H1 (cell line): ENCODE measurements around the gene GALNT5. TPM values are rescaled to one million over a fixed set of nuclear protein-coding genes. Genes with fewer than 3 reads are reported as not detected.

Source experiments
- CTCF ChIA-PET: fragments of 300-600 bp; sonication (Branson Sonifier 250); formaldehyde crosslinking; loops from one replicate; lab custom pipeline; 2021; ENCODE audit not compliant: partially characterized antibody; lab: Charles Lee
- POLR2A ChIA-PET: fragments of 300-600 bp; sonication (Branson Sonifier 250); formaldehyde crosslinking; loops from one replicate; lab custom pipeline; 2021; ENCODE audit warnings: inconsistent platforms; ENCODE audit not compliant: partially characterized antibody; lab: Charles Lee
- DNase-seq, 2 experiments: peaks; one replicate each; pipeline versions ENCODE4 v3.0.0 to v3.0.0-alpha.2; 2010 to 2022; ENCODE audit warnings: low spot score in 2 of 2, low read depth in 1 of 2, mixed read lengths in 1 of 2
- FAIRE-seq: peaks from 2 replicates; lab custom pipeline; 2011; peaks lifted over from hg19 to GRCh38; lab: Jason Lieb, UNC
- H2AFZ ChIP-seq: 2 replicates; pipeline ENCODE4 v1.8.1; 2012; ENCODE audit warnings: low read length, inconsistent platforms
- H2AK5ac ChIP-seq: 2 replicates; pipeline ENCODE4 v1.6.1; 2013; ENCODE audit warnings: low read depth, low read length
- H2BK120ac ChIP-seq: replicated peaks from 2 replicates; pipeline ENCODE3; 2013; ENCODE audit warnings: low read depth, low read length, inconsistent platforms
- H2BK12ac ChIP-seq: 2 replicates; pipeline ENCODE4 v1.6.1; 2013; ENCODE audit warnings: low read depth, low read length
- H2BK15ac ChIP-seq: 2 replicates; pipeline ENCODE4 v1.6.1; 2013; ENCODE audit warnings: low read length
- H2BK20ac ChIP-seq: 2 replicates; pipeline ENCODE4 v1.6.1; 2013; ENCODE audit warnings: low read length
- H2BK5ac ChIP-seq: 2 replicates; pipeline ENCODE4 v1.6.1; 2013; ENCODE audit warnings: low read depth, low read length
- H3K14ac ChIP-seq: 2 replicates; pipeline ENCODE4 v1.6.1; 2013; ENCODE audit warnings: inconsistent platforms; ENCODE audit not compliant: insufficient read length
- H3K18ac ChIP-seq: 2 replicates; pipeline ENCODE4 v1.6.1; 2013; ENCODE audit warnings: low read length; ENCODE audit errors: extremely low read depth
- H3K23ac ChIP-seq: 2 replicates; pipeline ENCODE4 v1.6.1; 2013; ENCODE audit warnings: inconsistent platforms; ENCODE audit not compliant: insufficient read length
- H3K23me2 ChIP-seq: 2 replicates; pipeline ENCODE4 v1.6.1; 2013; ENCODE audit warnings: low read depth, low read length
- H3K27ac ChIP-seq: 2 replicates; pipeline ENCODE4 v1.6.1; 2011; ENCODE audit warnings: low read depth, low read length, inconsistent platforms
- H3K27me3 ChIP-seq, 4 experiments: replicated peaks in 1 of 4; 1 replicate in 1 of 4; 2 replicates in 3 of 4; pipeline versions ENCODE4 v1.6.1 to v1.8.1; 2011 to 2013; ENCODE audit warnings: low read length in 3 of 4, mild to moderate bottlenecking in 3 of 4, inconsistent platforms in 2 of 4, mixed read lengths in 2 of 4, moderate library complexity in 1 of 4; ENCODE audit not compliant: control insufficient read depth in 3 of 4, insufficient read depth in 3 of 4; ENCODE audit errors: extremely low read depth in 1 of 4
- H3K36me3 ChIP-seq, 4 experiments: 2 replicates each; pipeline versions ENCODE4 v1.6.1 to v1.8.1; 2011 to 2013; ENCODE audit warnings: mild to moderate bottlenecking in 4 of 4, low read length in 3 of 4, moderate library complexity in 2 of 4, control low read depth in 1 of 4, inconsistent platforms in 1 of 4; ENCODE audit not compliant: insufficient read depth in 4 of 4, control insufficient read depth in 2 of 4
- H3K4ac ChIP-seq: replicated peaks from 2 replicates; pipeline ENCODE3; 2013; ENCODE audit warnings: low read length, low read depth, mixed read lengths, inconsistent platforms; ENCODE audit not compliant: insufficient read length
- H3K4me1 ChIP-seq, 4 experiments: replicated peaks in 1 of 4; 1 replicate in 1 of 4; 2 replicates in 3 of 4; pipeline versions ENCODE4 v1.6.1 to v1.8.1; 2011 to 2013; ENCODE audit warnings: low read length in 3 of 4, inconsistent platforms in 2 of 4, mixed read lengths in 1 of 4; ENCODE audit not compliant: insufficient read depth in 4 of 4, control insufficient read depth in 3 of 4
- H3K4me2 ChIP-seq, 2 experiments: 2 replicates each; pipeline versions ENCODE4 v1.6.1 to v1.8.1; 2011 to 2013; ENCODE audit warnings: low read depth in 2 of 2, low read length in 2 of 2, control low read depth in 1 of 2, inconsistent platforms in 1 of 2, mild to moderate bottlenecking in 1 of 2; ENCODE audit not compliant: insufficient read depth in 1 of 2
- H3K4me3 ChIP-seq, 4 experiments: fragments of 200-600, 300-600 bp in 1 of 4; sonication (generic), shearing (Covaris generic), sonication (Bioruptor Twin) in 1 of 4; 2 replicates each; pipeline versions ENCODE4 v1.5.1 to v1.8.1; 2011 to 2016; ENCODE audit warnings: low read length in 4 of 4, low read depth in 3 of 4, control low read depth in 2 of 4, inconsistent platforms in 2 of 4, mild to moderate bottlenecking in 2 of 4, mixed read lengths in 1 of 4, moderate library complexity in 1 of 4; ENCODE audit not compliant: insufficient read depth in 2 of 4; ENCODE audit errors: extremely low read depth in 1 of 4
- H3K56ac ChIP-seq: replicated peaks from 2 replicates; pipeline ENCODE3; 2013; ENCODE audit warnings: low read depth, mild to moderate bottlenecking, mixed read lengths, low read length, inconsistent platforms; ENCODE audit not compliant: insufficient read length
- H3K79me1 ChIP-seq: 2 replicates; pipeline ENCODE4 v1.6.1; 2013; ENCODE audit warnings: low read depth, low read length, control low read depth
- H3K79me2 ChIP-seq, 2 experiments: 2 replicates each; pipeline versions ENCODE4 v1.6.1 to v1.8.1; 2012 to 2013; ENCODE audit warnings: low read length in 2 of 2, mild to moderate bottlenecking in 2 of 2, inconsistent platforms in 1 of 2; ENCODE audit not compliant: insufficient read depth in 2 of 2, control insufficient read depth in 1 of 2
- H3K9ac ChIP-seq, 4 experiments: replicated peaks in 1 of 4; 1 replicate in 1 of 4; 2 replicates in 3 of 4; pipeline versions ENCODE4 v1.6.1 to v1.8.1; 2011 to 2013; ENCODE audit warnings: low read depth in 3 of 4, low read length in 3 of 4, control low read depth in 2 of 4, mild to moderate bottlenecking in 2 of 4, moderate library complexity in 2 of 4, inconsistent platforms in 1 of 4; ENCODE audit errors: extremely low read depth in 1 of 4
- H3K9me3 ChIP-seq, 2 experiments: 2 replicates each; pipeline versions ENCODE4 v1.6.1 to v1.8.1; 2012 to 2013; ENCODE audit warnings: mild to moderate bottlenecking in 2 of 2, moderate library complexity in 2 of 2, control low read depth in 1 of 2, inconsistent platforms in 1 of 2, low read depth in 1 of 2, low read length in 1 of 2, mixed read lengths in 1 of 2; ENCODE audit not compliant: insufficient read depth in 2 of 2
- H4K20me1 ChIP-seq, 2 experiments: replicated peaks in 1 of 2; 2 replicates each; pipeline versions ENCODE3 to v1.8.1; 2011 to 2013; ENCODE audit warnings: inconsistent platforms in 2 of 2, low read length in 2 of 2, mild to moderate bottlenecking in 1 of 2; ENCODE audit not compliant: insufficient read depth in 2 of 2, control insufficient read depth in 1 of 2
- H4K5ac ChIP-seq: 2 replicates; pipeline ENCODE4 v1.6.1; 2013; ENCODE audit warnings: low read length, low read depth, mixed read lengths, inconsistent platforms; ENCODE audit not compliant: insufficient read length
- H4K8ac ChIP-seq: 2 replicates; pipeline ENCODE4 v1.8.0; 2013; ENCODE audit warnings: mild to moderate bottlenecking, moderate library complexity, low read length, inconsistent platforms; ENCODE audit not compliant: insufficient read depth; ENCODE audit errors: extremely low read depth
- H4K91ac ChIP-seq: replicated peaks from 2 replicates; pipeline ENCODE3; 2013; ENCODE audit warnings: low read length, mixed read lengths, inconsistent platforms; ENCODE audit not compliant: insufficient read length
- CEBPB ChIP-seq: IDR thresholded peaks from 2 replicates; pipeline ENCODE4 v1.6.1; 2012; ENCODE audit warnings: low read depth, low read length
- EP300 ChIP-seq, 2 experiments: IDR thresholded peaks; 1 replicate in 1 of 2; 2 replicates in 1 of 2; pipeline ENCODE4 v1.6.1; 2011 to 2012; ENCODE audit warnings: low read depth in 2 of 2, low read length in 2 of 2, mild to moderate bottlenecking in 2 of 2, borderline replicate concordance in 1 of 2, inconsistent platforms in 1 of 2, moderate library complexity in 1 of 2
- EZH2 ChIP-seq: fragments of 200-600 bp; sonication (generic); IDR thresholded peaks from 2 replicates; pipeline ENCODE4 v1.7.1; 2012; ENCODE audit warnings: low read depth, mild to moderate bottlenecking, moderate library complexity, low read length, inconsistent platforms; ENCODE audit not compliant: severe bottlenecking
- HDAC2 ChIP-seq, 2 experiments: fragments of 300-600 bp in 1 of 2; sonication (generic) in 1 of 2; IDR thresholded peaks; 2 replicates each; pipeline ENCODE4 v1.6.1; 2011 to 2012; ENCODE audit warnings: low read depth in 2 of 2, low read length in 2 of 2, mild to moderate bottlenecking in 2 of 2, moderate library complexity in 2 of 2, borderline replicate concordance in 1 of 2, inconsistent platforms in 1 of 2
- KDM5A ChIP-seq: fragments of 200-600 bp; IDR thresholded peaks from 2 replicates; pipeline ENCODE4 v1.7.1; 2012; ENCODE audit warnings: mild to moderate bottlenecking, low read length, inconsistent platforms, mixed read lengths
- PHF8 ChIP-seq: fragments of 200-600 bp; sonication (generic); conservative IDR thresholded peaks from 2 replicates; pipeline ENCODE4 v1.7.1; 2012; ENCODE audit warnings: low read depth, mild to moderate bottlenecking, inconsistent platforms, low read length, moderate library complexity
- POLR2AphosphoS5 ChIP-seq: IDR thresholded peaks from 2 replicates; pipeline ENCODE4 v1.6.1; 2011; ENCODE audit warnings: low read depth, low read length
- SAP30 ChIP-seq: fragments of 300-600 bp; sonication (generic); IDR thresholded peaks from 2 replicates; pipeline ENCODE4 v1.7.1; 2012; ENCODE audit warnings: low read length, moderate library complexity, mild to moderate bottlenecking, inconsistent platforms; ENCODE audit not compliant: insufficient read depth, insufficient replicate concordance
- SIN3A ChIP-seq, 2 experiments: IDR thresholded peaks in 1 of 2; conservative IDR thresholded peaks in 1 of 2; 2 replicates each; pipeline ENCODE4 v1.6.1; 2011 to 2012; ENCODE audit warnings: low read length in 2 of 2, improper control_type of control experiment in 1 of 2, low read depth in 1 of 2, mild to moderate bottlenecking in 1 of 2
- SP2 ChIP-seq: IDR thresholded peaks from 2 replicates; pipeline ENCODE4 v1.6.1; 2012; ENCODE audit warnings: mild to moderate bottlenecking, low read length, inconsistent platforms
- YY1 ChIP-seq: IDR thresholded peaks from 2 replicates; pipeline ENCODE4 v1.6.1; 2011; ENCODE audit warnings: low read depth, mild to moderate bottlenecking, low read length
- WGBS, 2 experiments: shearing (Covaris generic) in 1 of 2; methylation state at CpG; one replicate each; pipeline versions ENCODE4 v1.1.6 to v1.1.7; 2013 to 2015; ENCODE audit warnings: low lambda C conversion rate in 2 of 2, mixed read lengths in 2 of 2, inconsistent platforms in 1 of 2, low coverage in 1 of 2, missing lambda C conversion rate in 1 of 2; ENCODE audit not compliant: insufficient replicate concordance in 2 of 2, insufficient coverage in 1 of 2, insufficient read length in 1 of 2; ENCODE audit errors: extremely low coverage in 1 of 2, missing lambda C conversion rate in 1 of 2; 5-methylcytosine and 5-hydroxymethylcytosine counted together
- polyA plus RNA-seq, 7 experiments: library from polyadenylated mRNA; depleted of rRNA in 3 of 7; stranded (reverse) in 5 of 7; unstranded in 2 of 7; fragments of >200 nt in 5 of 7; fragments of 200-250 nt in 2 of 7; gene quantifications; 1 replicate in 5 of 7; 2 replicates in 1 of 7; 4 replicates in 1 of 7; pipeline versions ENCODE4 v1.2.1 to v1.2.3, GENCODE V29; 2011 to 2013; ENCODE audit warnings: missing spikeins in 2 of 7, mixed read lengths in 2 of 7
- total RNA-seq: library from RNA; stranded (reverse); fragmentation: NEBNext Ultra II Directional; extraction: Animal tissue kit (Norgen Biotek cat#: 25700); gene quantifications from 2 replicates; pipeline ENCODE4 v1.2.1, GENCODE V29; 2021

The GALNT5 gene
- total and polyA plus RNA-seq, 2 of the 8 experiments (the other 6 are each of a cell fraction or from before 2014, with no cell fraction given) = 0.02 to 0.06 TPM

DNA sequence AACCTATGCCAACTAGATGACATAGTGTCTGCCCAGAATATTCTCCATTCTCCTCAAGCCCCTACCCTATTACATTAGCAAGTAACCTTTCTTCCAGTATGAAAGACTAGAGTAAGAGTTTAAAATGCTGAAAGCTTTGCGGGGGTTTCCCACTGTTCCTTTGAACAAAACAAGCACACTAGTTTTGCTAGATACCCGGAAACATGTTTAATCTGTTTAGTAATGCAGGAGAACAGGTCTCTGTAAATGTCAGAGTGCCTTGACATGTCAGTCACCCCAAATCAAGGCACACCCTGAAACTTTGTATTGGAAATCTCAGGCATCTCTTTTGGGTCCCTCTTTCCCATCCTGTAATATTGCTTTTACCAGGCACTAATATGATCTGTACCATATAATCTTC is 11.6 kb downstream of the GALNT5 start:
- Histone ChIP-seq H4K5ac (no peak overlapping the region), H3K4me3 (no peak overlapping the region), H3K23ac (no peak overlapping the region), H3K4me2 (no peak overlapping the region), H2AFZ (no peak overlapping the region), H3K56ac (no peak overlapping the region), H3K14ac (no peak overlapping the region), H3K4ac (no peak overlapping the region), H3K79me1 (no peaks in the 10 kb centered on the region), H4K91ac (no peak overlapping the region), H2BK20ac (no peak overlapping the region), H3K36me3 (no peaks in the 10 kb centered on the region), H3K18ac (no peak overlapping the region), H3K27me3 (no peaks in the 10 kb centered on the region), H3K9me3 (no peaks in the 10 kb centered on the region), H3K23me2 (peaks cover 2% of the 10 kb centered on the region; the same call in 1 of the 2 replicates), H2BK12ac (no peak overlapping the region), H2BK120ac (no peak overlapping the region), H3K9ac (no peak overlapping the region), H2BK5ac (no peak overlapping the region), H4K20me1 (no peaks in the 10 kb centered on the region), H4K8ac (no peak overlapping the region), H3K27ac (no peak overlapping the region), H3K79me2 (no peaks in the 10 kb centered on the region), H3K4me1 (no peaks in the 10 kb centered on the region; a peak in 1 of 7 replicates), H2BK15ac (no peak overlapping the region), H2AK5ac (no peak overlapping the region)
- ChIA-PET CTCF (no interaction called here), POLR2A (no interaction called here)
- 94% methylated on average over 2 of the region's 2 CpGs; no CpG with 5 or more reads in 1 of the 2 experiments for WGBS, 2 experiments
- FAIRE-seq = no peak
- no peak for DNase-seq
- TF ChIP-seq EZH2 (no peak), EP300 (IDR thresholded peaks at IDR 0.05; ENCODE audit: borderline replicate concordance in 1 of 2, low read depth in 2 of 2, low read length in 2 of 2) (no peak), SP2 (no peak), YY1 (no peak), KDM5A (no peak), HDAC2 (IDR thresholded peaks at IDR 0.05; ENCODE audit: borderline replicate concordance in 1 of 2, low read depth in 2 of 2, low read length in 2 of 2) (no peak), SIN3A (conservative IDR thresholded peaks at IDR 0.05 in 1 of 2, IDR thresholded peaks at IDR 0.05 in 1 of 2; ENCODE audit: low read depth in 1 of 2, low read length in 2 of 2) (no peak), SAP30 (no peak), PHF8 (no peak), CEBPB (no peak), POLR2AphosphoS5 (no peak)
